ENCODE results near the gene MYL3.

The MYL3 gene

GRCh38 chr3:46906471-46907058 lies 43.3 kb upstream of the MYL3 start:
- TF ChIP-seq CTCF (conservative IDR thresholded peaks at IDR 0.05; ENCODE audit: low read depth, low read length): no peak
- H4K20me1 ChIP-seq (ENCODE audit: insufficient read depth): no peaks in the 10 kb centered on the region
- no peaks in the 10 kb centered on the region for H3K36me3 ChIP-seq (ENCODE audit: insufficient read depth)
- H3K4me3 ChIP-seq (IDR thresholded peaks at IDR 0.05; ENCODE audit: insufficient read depth, low read depth, low read length): no peak overlapping the region
- no peak overlapping the region for H3K9ac ChIP-seq
- no peaks in the 10 kb centered on the region for H3K4me1 ChIP-seq (ENCODE audit: low read depth, poor library complexity, severe bottlenecking)
- no peak overlapping the region for H2AFZ ChIP-seq (ENCODE audit: low read depth)
- no peaks in the 10 kb centered on the region for H3K79me2 ChIP-seq (ENCODE audit: insufficient read depth, low read depth)
- H3K27me3 ChIP-seq (ENCODE audit: insufficient read depth, low read depth): no peaks in the 10 kb centered on the region
- H3K27ac ChIP-seq: no peak overlapping the region
- no peak overlapping the region for H3K4me2 ChIP-seq

- no peak overlapping the region for H3K27ac ChIP-seq
- H3K27me3 ChIP-seq (ENCODE audit: insufficient read depth, low read depth): no peaks in the 10 kb centered on the region
- no peaks in the 10 kb centered on the region for H4K20me1 ChIP-seq (ENCODE audit: insufficient read depth)
- H2AFZ ChIP-seq (ENCODE audit: low read depth): no peak overlapping the region
- no peak for TF ChIP-seq CTCF (conservative IDR thresholded peaks at IDR 0.05; ENCODE audit: low read depth, low read length)
- no peaks in the 10 kb centered on the region for H3K4me1 ChIP-seq (ENCODE audit: low read depth, poor library complexity, severe bottlenecking)
- no peak overlapping the region for H3K4me3 ChIP-seq (IDR thresholded peaks at IDR 0.05; ENCODE audit: insufficient read depth, low read depth, low read length)
- H3K9ac ChIP-seq: no peak overlapping the region
- H3K36me3 ChIP-seq (ENCODE audit: insufficient read depth): no peaks in the 10 kb centered on the region
- H3K79me2 ChIP-seq (ENCODE audit: insufficient read depth, low read depth): no peaks in the 10 kb centered on the region
- no peak overlapping the region for H3K4me2 ChIP-seq
These were observed 42.6 kb upstream of the MYL3 start for GRCh38 chr3:46905661-46906451.

- Histone ChIP-seq H3K79me2 (ENCODE audit: insufficient read depth, low read depth) (no peaks in the 10 kb centered on the region), H3K27ac (no peak overlapping the region), H4K20me1 (ENCODE audit: insufficient read depth) (no peaks in the 10 kb centered on the region), H3K9ac (no peak overlapping the region), H3K27me3 (ENCODE audit: insufficient read depth, low read depth) (no peaks in the 10 kb centered on the region), H3K36me3 (ENCODE audit: insufficient read depth) (no peaks in the 10 kb centered on the region), H3K4me1 (ENCODE audit: low read depth, poor library complexity, severe bottlenecking) (no peaks in the 10 kb centered on the region), H2AFZ (ENCODE audit: low read depth) (no peak overlapping the region), H3K4me2 (no peak overlapping the region), H3K4me3 (IDR thresholded peaks at IDR 0.05; ENCODE audit: insufficient read depth, low read depth, low read length) (no peak overlapping the region)
- no peak for TF ChIP-seq CTCF (conservative IDR thresholded peaks at IDR 0.05; ENCODE audit: low read depth, low read length)
These were observed 41.9 kb upstream of the MYL3 start for GRCh38 chr3:46905213-46905560.

- Histone ChIP-seq H3K9ac (no peak overlapping the region), H2AFZ (ENCODE audit: low read depth) (no peak overlapping the region), H3K4me3 (IDR thresholded peaks at IDR 0.05; ENCODE audit: insufficient read depth, low read depth, low read length) (no peak overlapping the region), H4K20me1 (ENCODE audit: insufficient read depth) (no peaks in the 10 kb centered on the region), H3K4me2 (no peak overlapping the region), H3K4me1 (ENCODE audit: low read depth, poor library complexity, severe bottlenecking) (no peaks in the 10 kb centered on the region), H3K27ac (no peak overlapping the region), H3K27me3 (ENCODE audit: insufficient read depth, low read depth) (no peaks in the 10 kb centered on the region), H3K36me3 (ENCODE audit: insufficient read depth) (no peaks in the 10 kb centered on the region), H3K79me2 (ENCODE audit: insufficient read depth, low read depth) (no peaks in the 10 kb centered on the region)
- no peak for TF ChIP-seq CTCF (conservative IDR thresholded peaks at IDR 0.05; ENCODE audit: low read depth, low read length)
These were observed 41.3 kb upstream of the MYL3 start for GRCh38 chr3:46904303-46905212.

All from KMS-11 (cell line).